Placental epithelial cell (primary cell): ENCODE data around the gene TATDN2. TPM values are rescaled to one million over a fixed set of nuclear protein-coding genes. Genes with fewer than 3 reads are reported as not detected.

ENCODE experiments used
- small RNA-seq: library from RNA; depleted of rRNA; stranded (forward); fragments of <200 nt; gene quantifications from one replicate; pipeline ENCODE3, GENCODE V24; 2012
- total RNA-seq: library from RNA; depleted of rRNA; stranded (reverse); fragments of >200 nt; gene quantifications from 2 replicates; pipeline ENCODE4 v1.2.3, GENCODE V29; 2012

TATDN2 gene
- 20.8 and 24.7 TPM in 2 replicates for total RNA-seq

GRCh38 chr3:10248184-10248983, at the start of gene TATDN2:
Gene TATDN2 (plus strand): TSS chr3:10248459. CDS start chr3:10249201, 742 bp downstream.

GRCh38 chr3:10292505-10293419, 44.5 kb downstream of the TATDN2 start, which contains the start of gene GHRL:
Gene GHRL (minus strand): TSS chr3:10292947. CDS start chr3:10290180, 2,767 bp downstream.

Small RNA genes lying within 50 kb of the gene (small RNA-seq; reads per million reads assigned to genes)
- gene MIR378B, result 6.2 reads per million, percentile 93 among the genes with 10 or more reads in this experiment
- not detected for gene RF02126

Other genes with a start within 250 kb of the TATDN2 start
- 6.3 and 9.7 TPM in 2 replicates for gene FANCD2, start 222.0 kb upstream of the TATDN2 start, total RNA-seq
- not detected in 2 replicates for gene FANCD2OS, start 140.2 kb upstream of the TATDN2 start, total RNA-seq
- gene BRK1, start 132.8 kb upstream of the TATDN2 start, total RNA-seq, result 95.9 and 106 TPM in 2 replicates
- gene VHL, start 106.7 kb upstream of the TATDN2 start, total RNA-seq, result 32.9 and 47.5 TPM in 2 replicates
- 0.87 and 1.6 TPM in 2 replicates for gene IRAK2, start 83.5 kb upstream of the TATDN2 start, total RNA-seq
- under 0.01 TPM in 1 of 2 replicates, not detected in the other for gene GHRL, start 44.5 kb downstream of the TATDN2 start, total RNA-seq
- 247 and 359 TPM in 2 replicates for gene SEC13, start 72.7 kb downstream of the TATDN2 start, total RNA-seq